Chondrocyte (in vitro differentiated cells): Measurements from ENCODE around the gene XXYLT1. TPM values are rescaled to one million over a fixed set of nuclear protein-coding genes. Genes with fewer than 3 reads are reported as not detected.

Experiments
- DNase-seq: peaks from one replicate; pipeline ENCODE4 v3.0.0; 2021; ENCODE audit warnings: mixed read lengths, low spot score
- H3K27ac Mint-ChIP-seq: one replicate; pipeline ENCODE4 v1.8.0; 2021; ENCODE audit warnings: mild to moderate bottlenecking, moderate library complexity, mixed read lengths; ENCODE audit not compliant: unreplicated experiment
- H3K27me3 Mint-ChIP-seq: 2 replicates; pipeline ENCODE4 v1.8.0; 2021; ENCODE audit warnings: low read depth, mixed read lengths
- H3K36me3 Mint-ChIP-seq: 2 replicates; pipeline ENCODE4 v1.8.0; 2021; ENCODE audit warnings: low read depth, mixed read lengths
- H3K4me1 Mint-ChIP-seq: 2 replicates; pipeline ENCODE4 v1.8.0; 2021; ENCODE audit warnings: low read depth, mild to moderate bottlenecking, mixed read lengths
- H3K4me3 Mint-ChIP-seq: one replicate; pipeline ENCODE4 v1.8.0; 2021; ENCODE audit warnings: mild to moderate bottlenecking, moderate library complexity, mixed read lengths; ENCODE audit not compliant: unreplicated experiment
- H3K9me3 Mint-ChIP-seq: 2 replicates; pipeline ENCODE4 v1.8.0; 2021; ENCODE audit warnings: low read depth, mixed read lengths
- total RNA-seq: library from RNA; stranded (reverse); gene quantifications from 3 replicates; pipeline ENCODE4 v1.2.1, GENCODE V29; 2021
- TF ChIP-seq, protein P1 (sequence below): fragments of 200-600 bp; sonication (generic); IDR thresholded peaks from 2 replicates; pipeline ENCODE4 v1.5.0; 2021; ENCODE audit warnings: antibody characterized with exemption, mild to moderate bottlenecking, moderate library complexity

XXYLT1 gene
- total RNA-seq, 1 donor from 2014 or later = 32.7 TPM

- TF ChIP-seq, protein P1, sequence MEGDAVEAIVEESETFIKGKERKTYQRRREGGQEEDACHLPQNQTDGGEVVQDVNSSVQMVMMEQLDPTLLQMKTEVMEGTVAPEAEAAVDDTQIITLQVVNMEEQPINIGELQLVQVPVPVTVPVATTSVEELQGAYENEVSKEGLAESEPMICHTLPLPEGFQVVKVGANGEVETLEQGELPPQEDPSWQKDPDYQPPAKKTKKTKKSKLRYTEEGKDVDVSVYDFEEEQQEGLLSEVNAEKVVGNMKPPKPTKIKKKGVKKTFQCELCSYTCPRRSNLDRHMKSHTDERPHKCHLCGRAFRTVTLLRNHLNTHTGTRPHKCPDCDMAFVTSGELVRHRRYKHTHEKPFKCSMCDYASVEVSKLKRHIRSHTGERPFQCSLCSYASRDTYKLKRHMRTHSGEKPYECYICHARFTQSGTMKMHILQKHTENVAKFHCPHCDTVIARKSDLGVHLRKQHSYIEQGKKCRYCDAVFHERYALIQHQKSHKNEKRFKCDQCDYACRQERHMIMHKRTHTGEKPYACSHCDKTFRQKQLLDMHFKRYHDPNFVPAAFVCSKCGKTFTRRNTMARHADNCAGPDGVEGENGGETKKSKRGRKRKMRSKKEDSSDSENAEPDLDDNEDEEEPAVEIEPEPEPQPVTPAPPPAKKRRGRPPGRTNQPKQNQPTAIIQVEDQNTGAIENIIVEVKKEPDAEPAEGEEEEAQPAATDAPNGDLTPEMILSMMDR = no peak
- Mint-ChIP-seq H3K36me3 (no peaks in the 10 kb centered on the region), H3K4me3 (no peak overlapping the region), H3K9me3 (no peaks in the 10 kb centered on the region), H3K4me1 (peaks cover 9% of the 10 kb centered on the region), H3K27me3 (no peaks in the 10 kb centered on the region), H3K27ac (no peak overlapping the region)
- DNase-seq = peak; percentile 63
These were observed 190.3 kb downstream of the XXYLT1 start for GRCh38 chr3:195080571-195081151.

DNA sequence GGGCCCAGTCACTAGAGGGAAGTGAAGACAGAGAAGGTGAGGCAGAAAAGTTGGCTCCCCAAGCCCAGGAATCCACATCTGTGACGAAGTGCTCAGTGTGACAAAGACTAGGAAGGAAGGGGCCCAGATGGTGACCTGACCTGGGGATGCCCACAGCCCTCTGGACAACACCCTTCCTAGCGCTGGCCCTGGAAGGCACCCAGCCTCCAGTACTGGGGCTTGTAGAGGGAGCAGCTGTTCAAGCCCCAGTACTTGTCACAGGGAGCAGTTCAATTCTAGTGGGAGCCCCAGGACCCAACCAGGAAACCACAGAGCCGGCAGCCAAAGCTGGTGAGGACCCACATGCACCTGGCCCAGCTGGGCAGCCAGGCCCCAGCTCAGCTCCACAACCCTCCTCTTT lies 190.8 kb downstream of the XXYLT1 start:
- H3K9me3 Mint-ChIP-seq = no peaks in the 10 kb centered on the region
- TF ChIP-seq, protein P1 = no peak
- no peaks in the 10 kb centered on the region for H3K36me3 Mint-ChIP-seq
- H3K4me3 Mint-ChIP-seq = no peak overlapping the region
- H3K27me3 Mint-ChIP-seq = no peaks in the 10 kb centered on the region
- peak; percentile 42 for DNase-seq
- peaks cover 9% of the 10 kb centered on the region for H3K4me1 Mint-ChIP-seq
- H3K27ac Mint-ChIP-seq = no peak overlapping the region

DNA sequence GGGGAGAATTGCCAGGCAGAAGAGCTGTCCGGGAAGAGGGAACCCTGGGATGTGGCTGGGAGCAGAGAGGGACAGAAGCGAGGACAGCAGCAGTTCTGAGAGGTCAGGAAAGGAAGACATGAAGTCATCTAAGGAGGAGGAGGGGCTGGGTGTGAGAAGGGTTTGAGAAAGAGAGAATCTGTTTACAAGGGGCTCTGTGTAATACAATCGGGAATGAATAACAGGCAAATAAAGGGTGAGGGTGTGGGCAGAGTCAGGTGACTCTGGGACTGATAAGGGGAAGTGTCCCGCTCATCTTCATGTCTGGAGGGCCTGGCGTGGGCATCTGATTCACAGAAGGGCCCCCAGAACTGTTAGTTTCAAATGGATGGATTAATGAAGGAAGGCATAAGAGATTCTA lies 191.3 kb downstream of the XXYLT1 start:
- peak; percentile 15 for DNase-seq
- H3K36me3 Mint-ChIP-seq = no peaks in the 10 kb centered on the region
- TF ChIP-seq, protein P1 = no peak
- H3K9me3 Mint-ChIP-seq = no peaks in the 10 kb centered on the region
- H3K27me3 Mint-ChIP-seq = no peaks in the 10 kb centered on the region
- no peak overlapping the region for H3K4me3 Mint-ChIP-seq
- no peak overlapping the region for H3K27ac Mint-ChIP-seq
- peaks cover 9% of the 10 kb centered on the region for H3K4me1 Mint-ChIP-seq

DNA sequence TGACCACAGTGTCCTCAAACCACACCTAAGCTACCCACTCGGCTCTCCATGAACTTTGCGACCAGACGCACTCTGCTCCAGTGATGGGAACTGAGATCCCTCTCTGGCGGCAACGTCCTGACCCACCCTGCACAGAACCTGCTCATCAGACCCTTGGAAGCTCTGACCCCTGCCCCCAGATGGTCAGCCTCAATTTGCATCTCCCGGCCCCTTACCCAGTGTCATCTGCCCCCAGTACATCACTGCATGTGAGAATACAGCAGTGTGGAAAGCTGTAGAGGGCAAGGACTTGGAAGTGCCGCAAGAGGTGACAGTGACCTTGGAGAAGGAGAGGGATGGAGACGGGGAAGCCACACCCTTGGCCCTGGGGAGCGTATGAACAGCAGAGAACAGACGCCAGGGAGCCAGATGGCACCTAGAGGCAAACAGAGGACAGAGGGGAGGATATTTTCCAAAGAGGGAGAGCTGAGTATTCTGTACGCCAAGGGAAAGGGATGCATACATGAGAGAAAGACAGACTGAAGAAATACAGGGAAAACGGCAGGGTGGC lies 192.0 kb downstream of the XXYLT1 start:
- Mint-ChIP-seq H3K36me3 (no peaks in the 10 kb centered on the region), H3K9me3 (no peaks in the 10 kb centered on the region), H3K4me1 (peaks cover 9% of the 10 kb centered on the region), H3K27ac (no peak overlapping the region), H3K27me3 (no peaks in the 10 kb centered on the region), H3K4me3 (no peak overlapping the region)
- TF ChIP-seq, protein P1 = no peak
- peak; percentile 74 for DNase-seq

GRCh38 chr3:195077611-195078540 lies 193.1 kb downstream of the XXYLT1 start:
- Mint-ChIP-seq H3K36me3 (no peaks in the 10 kb centered on the region), H3K9me3 (no peaks in the 10 kb centered on the region), H3K27ac (no peak overlapping the region), H3K4me1 (peaks cover 8% of the 10 kb centered on the region), H3K27me3 (no peaks in the 10 kb centered on the region), H3K4me3 (no peak overlapping the region)
- DNase-seq = peak; percentile 73
- TF ChIP-seq, protein P1 = no peak
